GM06990 (cell line): ENCODE data around the gene AFG3L2.

Experiments
- DNase-seq: peaks from one replicate; pipeline ENCODE4 v3.0.0-alpha.2; 2011; ENCODE audit not compliant: insufficient read length; ENCODE audit errors: extremely low read depth
- H3K27me3 ChIP-seq: replicated peaks from 2 replicates; pipeline ENCODE4 v1.6.0; 2011; ENCODE audit warnings: low read length; ENCODE audit not compliant: control insufficient read depth, insufficient read depth
- H3K36me3 ChIP-seq: 2 replicates; pipeline ENCODE4 v1.5.1; 2011; ENCODE audit warnings: low read length; ENCODE audit not compliant: control insufficient read depth, insufficient read depth
- H3K4me3 ChIP-seq: replicated peaks from 2 replicates; pipeline ENCODE4 v1.5.1; 2011; ENCODE audit warnings: low read depth, mild to moderate bottlenecking, control low read depth, low read length
- CTCF ChIP-seq: IDR thresholded peaks from 2 replicates; pipeline ENCODE4 v1.5.1; 2011; ENCODE audit warnings: low read length, control low read depth, mild to moderate bottlenecking, inconsistent platforms; ENCODE audit not compliant: insufficient read depth, poor library complexity, severe bottlenecking

The AFG3L2 gene

DNA sequence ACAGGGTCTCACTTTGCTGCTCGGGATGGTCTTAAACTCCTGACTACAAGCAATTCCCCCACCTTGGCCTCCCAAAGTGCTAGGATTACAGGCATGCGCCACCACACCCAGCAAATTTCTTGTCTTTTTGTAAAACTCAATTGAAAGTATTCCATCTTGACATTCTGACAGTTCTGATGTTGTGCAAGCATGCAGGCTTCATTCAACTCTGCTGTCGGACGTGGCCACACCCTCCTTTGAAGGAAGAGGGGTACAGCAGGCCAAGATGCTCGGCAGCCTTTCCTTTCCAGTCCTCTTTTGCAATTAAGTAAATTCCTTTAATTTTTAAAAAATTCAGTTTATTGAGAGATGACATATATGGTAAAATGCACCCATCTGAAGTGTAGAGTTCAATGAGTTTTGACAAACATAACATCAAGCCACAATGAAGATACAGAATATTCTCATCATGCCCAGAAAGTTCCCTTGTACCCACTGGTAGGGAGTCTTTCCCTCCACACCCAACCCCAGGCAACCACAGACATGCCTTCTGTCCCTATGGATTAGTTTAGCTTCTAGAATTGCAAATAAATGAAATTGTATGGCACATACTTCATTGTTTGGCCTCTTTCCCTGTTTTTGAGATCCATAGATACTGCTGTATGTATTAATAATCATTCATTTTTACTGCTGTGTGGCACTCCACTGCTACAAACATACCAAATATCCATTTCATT is 35.9 kb downstream of the AFG3L2 start:
- peaks cover 23% of the 10 kb centered on the region for H3K36me3 ChIP-seq
- H3K4me3 ChIP-seq, result no peak overlapping the region
- TF ChIP-seq CTCF, result no peak
- no peaks in the 10 kb centered on the region for H3K27me3 ChIP-seq
- no peak for DNase-seq

DNA sequence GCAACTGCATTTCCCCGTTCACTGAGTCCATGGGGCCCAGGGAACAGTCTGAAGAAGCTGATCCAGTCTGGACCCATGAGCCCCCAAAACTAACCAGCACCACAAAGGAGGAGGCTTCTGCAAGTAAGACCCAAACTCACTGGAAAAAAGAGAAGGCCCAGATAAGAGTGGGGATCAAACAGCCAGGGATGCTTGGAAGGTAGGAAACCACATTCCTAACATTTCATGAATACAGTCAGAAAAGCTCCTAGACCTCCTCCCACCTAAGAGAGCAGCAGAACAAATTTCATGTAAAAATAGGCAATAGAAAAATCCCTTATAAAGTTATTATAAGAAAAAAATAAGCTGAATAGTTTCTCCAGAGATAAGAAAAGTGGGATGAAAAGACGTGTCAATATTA is 38.6 kb downstream of the AFG3L2 start:
- TF ChIP-seq CTCF, result no peak

GRCh38 chr18:12336887-12337286 is 40.1 kb downstream of the AFG3L2 start:
- no peak for DNase-seq
- Histone ChIP-seq H3K36me3 (peaks cover 15% of the 10 kb centered on the region), H3K4me3 (no peak overlapping the region)

More for the DNA sequence above, 38.6 kb downstream of the AFG3L2 start:
- DNase-seq, result no peak
- Histone ChIP-seq H3K4me3 (no peak overlapping the region), H3K27me3 (no peaks in the 10 kb centered on the region), H3K36me3 (peaks cover 18% of the 10 kb centered on the region)

GRCh38 chr18:12336171-12336613 is 40.8 kb downstream of the AFG3L2 start:
- peaks cover 12% of the 10 kb centered on the region for H3K36me3 ChIP-seq
- TF ChIP-seq CTCF, result no peak
- no peak for DNase-seq
- H3K4me3 ChIP-seq, result no peak overlapping the region
- H3K27me3 ChIP-seq, result no peaks in the 10 kb centered on the region

More at GRCh38 chr18:12336887-12337286, 40.1 kb downstream of the AFG3L2 start:
- no peak for TF ChIP-seq CTCF
- no peaks in the 10 kb centered on the region for H3K27me3 ChIP-seq

DNA sequence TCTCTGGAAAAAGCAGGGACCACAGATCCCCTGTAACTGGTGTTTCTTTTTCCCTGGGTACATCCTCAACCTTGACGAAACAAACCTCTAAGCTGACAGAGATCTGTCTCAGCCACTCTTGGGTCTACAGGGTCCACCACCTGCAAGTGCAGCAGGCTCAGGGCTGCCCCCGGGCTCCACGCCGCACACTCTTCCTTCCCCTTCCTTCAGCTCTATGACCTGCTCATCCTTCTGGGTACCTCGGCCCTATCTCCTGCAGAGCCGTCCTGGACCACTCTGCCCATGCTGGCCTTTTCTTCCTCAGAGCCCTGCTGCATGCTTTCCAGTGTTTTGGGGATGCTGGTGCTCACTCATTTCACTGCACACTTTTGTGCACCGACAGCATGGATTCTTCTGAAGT is 41.5 kb downstream of the AFG3L2 start:
- no peak for TF ChIP-seq CTCF
- no peak for DNase-seq
- Histone ChIP-seq H3K36me3 (peaks cover 13% of the 10 kb centered on the region), H3K27me3 (no peaks in the 10 kb centered on the region), H3K4me3 (no peak overlapping the region)
